Testis (tissue), 2 donors: Measurements from ENCODE around the gene ZIC5.

ENCODE experiments used
- POLR2A ChIP-seq: fragments of 450-650 bp; IDR thresholded peaks from one replicate; pipeline ENCODE4 v1.6.1; 2017; ENCODE audit warnings: antibody characterized with exemption, mild to moderate bottlenecking, moderate library complexity
- TF ChIP-seq, protein P1 (sequence below), 3 experiments: fragments of 450-650 bp in 2 of 3; fragments of 200-600 bp in 1 of 3; sonication (generic) in 1 of 3; IDR thresholded peaks; one replicate each; pipeline ENCODE4 v1.5.1; 2016 to 2019; ENCODE audit warnings: antibody characterized with exemption in 3 of 3, mild to moderate bottlenecking in 2 of 3, moderate library complexity in 1 of 3

DNA sequence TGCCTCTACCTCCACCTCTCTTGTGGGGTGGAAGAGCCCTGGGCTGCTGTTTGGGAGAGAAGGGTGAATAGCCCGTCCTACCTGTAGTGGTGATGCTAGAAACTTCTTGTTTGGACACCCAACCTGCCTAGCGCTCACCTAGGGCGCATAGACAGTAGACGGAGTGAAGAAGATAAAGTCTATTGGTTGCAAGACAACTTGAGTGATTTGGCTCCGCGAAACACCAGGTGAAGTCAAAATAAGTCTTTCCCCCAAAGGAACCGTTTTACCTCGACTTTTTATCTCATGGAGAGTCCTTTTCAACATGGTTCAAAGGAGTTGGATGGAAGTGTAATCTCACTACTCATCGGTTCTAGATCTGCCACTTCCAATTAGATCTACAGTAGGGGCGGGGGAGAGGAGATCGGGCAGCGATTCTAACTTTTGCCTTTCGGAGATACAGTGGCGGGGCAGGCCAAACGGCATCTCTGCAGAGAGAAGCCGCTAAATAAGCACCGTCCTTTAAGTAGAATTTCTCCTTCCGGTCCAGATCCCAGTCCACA, 694 bp upstream of the ZIC5 start:
- TF ChIP-seq, protein P1, sequence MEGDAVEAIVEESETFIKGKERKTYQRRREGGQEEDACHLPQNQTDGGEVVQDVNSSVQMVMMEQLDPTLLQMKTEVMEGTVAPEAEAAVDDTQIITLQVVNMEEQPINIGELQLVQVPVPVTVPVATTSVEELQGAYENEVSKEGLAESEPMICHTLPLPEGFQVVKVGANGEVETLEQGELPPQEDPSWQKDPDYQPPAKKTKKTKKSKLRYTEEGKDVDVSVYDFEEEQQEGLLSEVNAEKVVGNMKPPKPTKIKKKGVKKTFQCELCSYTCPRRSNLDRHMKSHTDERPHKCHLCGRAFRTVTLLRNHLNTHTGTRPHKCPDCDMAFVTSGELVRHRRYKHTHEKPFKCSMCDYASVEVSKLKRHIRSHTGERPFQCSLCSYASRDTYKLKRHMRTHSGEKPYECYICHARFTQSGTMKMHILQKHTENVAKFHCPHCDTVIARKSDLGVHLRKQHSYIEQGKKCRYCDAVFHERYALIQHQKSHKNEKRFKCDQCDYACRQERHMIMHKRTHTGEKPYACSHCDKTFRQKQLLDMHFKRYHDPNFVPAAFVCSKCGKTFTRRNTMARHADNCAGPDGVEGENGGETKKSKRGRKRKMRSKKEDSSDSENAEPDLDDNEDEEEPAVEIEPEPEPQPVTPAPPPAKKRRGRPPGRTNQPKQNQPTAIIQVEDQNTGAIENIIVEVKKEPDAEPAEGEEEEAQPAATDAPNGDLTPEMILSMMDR (IDR thresholded peaks at IDR 0.05), result no peak
- TF ChIP-seq POLR2A, result no peak
